GM18526 (cell line): ENCODE results near the gene FAM83C.
A peak's percentile ranks its signal among the peaks of the same experiment; 100 is the strongest.

ENCODE experiments used
- POLR2A ChIP-seq: IDR thresholded peaks from 3 replicates; pipeline ENCODE4 v1.6.1; 2011; ENCODE audit not compliant: insufficient read length; ENCODE audit errors: extremely low read depth

The FAM83C gene

GRCh38 chr20:35293303-35294292 is 1.4 kb upstream of the FAM83C start:
- no peak for TF ChIP-seq POLR2A

GRCh38 chr20:35292504-35293285 is 470 bp upstream of the FAM83C start:
- no peak for TF ChIP-seq POLR2A

GRCh38 chr20:35290887-35291417 is 1.3 kb downstream of the FAM83C start:
- no peak for TF ChIP-seq POLR2A

- TF ChIP-seq POLR2A: no peak
Measured at GRCh38 chr20:35290186-35290886, 1.9 kb downstream of the FAM83C start.

GRCh38 chr20:35288325-35289060 is 3.7 kb downstream of the FAM83C start:
- no peak for TF ChIP-seq POLR2A

GRCh38 chr20:35287509-35288324 is 4.5 kb downstream of the FAM83C start:
- no peak for TF ChIP-seq POLR2A

GRCh38 chr20:35286899-35287508 is 5.2 kb downstream of the FAM83C start:
- no peak for TF ChIP-seq POLR2A

- TF ChIP-seq POLR2A: no peak
Measured at GRCh38 chr20:35286077-35286898, 5.9 kb downstream of the FAM83C start.

- no peak for TF ChIP-seq POLR2A
Measured at GRCh38 chr20:35285806-35286076, 6.5 kb downstream of the FAM83C start.

GRCh38 chr20:35284992-35285805 is 7.0 kb downstream of the FAM83C start:
- no peak for TF ChIP-seq POLR2A

- peak; percentile 79 for TF ChIP-seq POLR2A
Measured at GRCh38 chr20:35284267-35284991, 7.8 kb downstream of the FAM83C start, which contains the start of gene EIF6. TSS of gene EIF6 (minus strand) at chr20:35284772. CDS start at chr20:35284487, 285 bp downstream.
